DND-41 (cell line): Measurements from ENCODE around the gene MYL3.

Experiments
- EZH2 ChIP-seq: IDR thresholded peaks from 3 replicates; pipeline ENCODE4 v1.6.1; 2012; ENCODE audit warnings: borderline replicate concordance, low read depth, mild to moderate bottlenecking, moderate library complexity, low read length, inconsistent platforms; ENCODE audit not compliant: severe bottlenecking
- TF ChIP-seq, protein P1 (sequence below): IDR thresholded peaks from 2 replicates; pipeline ENCODE4 v1.5.1; 2012; ENCODE audit warnings: borderline replicate concordance, low read length, moderate library complexity, mild to moderate bottlenecking; ENCODE audit not compliant: poor library complexity, severe bottlenecking; ENCODE audit errors: extremely low read depth

DNA sequence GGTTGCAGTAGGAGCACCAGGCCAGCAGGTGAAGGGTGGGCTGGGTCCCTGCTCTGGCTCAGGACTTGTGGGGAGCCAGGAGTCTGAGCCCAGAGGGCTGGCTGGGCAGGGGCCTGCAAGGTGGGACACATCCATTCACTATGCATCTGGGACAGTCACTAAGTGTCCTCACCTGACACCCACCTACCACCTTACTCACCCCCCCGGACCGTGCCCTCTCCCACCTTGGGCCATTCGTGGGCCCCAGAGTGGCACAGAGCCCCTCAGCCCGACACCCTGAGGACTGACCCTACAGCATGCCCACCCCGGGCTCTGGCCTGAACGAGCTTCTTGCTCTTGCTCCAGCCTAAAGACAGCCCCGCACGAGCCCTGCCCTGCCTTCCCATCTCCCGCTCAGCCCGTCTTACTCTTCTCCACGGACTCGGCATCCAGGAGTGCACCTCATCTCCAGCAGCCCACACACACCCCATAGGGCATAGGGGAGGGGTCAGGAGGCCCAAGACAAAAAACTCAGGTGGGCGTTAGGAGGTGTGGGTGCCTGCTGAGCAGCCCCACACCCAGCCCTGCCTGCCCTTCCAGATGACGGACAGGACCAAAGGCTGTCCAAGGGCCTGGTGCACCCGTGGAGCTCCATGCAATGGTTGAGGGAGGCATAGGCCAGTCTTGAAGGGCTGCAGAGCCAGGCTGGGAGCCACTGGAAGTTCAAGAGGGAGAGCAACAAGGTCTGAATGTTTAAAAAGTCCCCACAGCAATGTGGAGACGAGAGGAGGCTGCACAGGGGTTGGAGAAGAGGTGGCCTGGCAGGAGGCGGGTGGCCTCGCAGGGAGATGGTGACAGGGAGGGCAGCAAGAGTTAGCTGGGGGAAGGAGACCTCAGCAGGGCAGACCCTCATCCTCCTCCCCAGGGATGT is 41.3 kb upstream of the MYL3 start:
- TF ChIP-seq, protein P1, sequence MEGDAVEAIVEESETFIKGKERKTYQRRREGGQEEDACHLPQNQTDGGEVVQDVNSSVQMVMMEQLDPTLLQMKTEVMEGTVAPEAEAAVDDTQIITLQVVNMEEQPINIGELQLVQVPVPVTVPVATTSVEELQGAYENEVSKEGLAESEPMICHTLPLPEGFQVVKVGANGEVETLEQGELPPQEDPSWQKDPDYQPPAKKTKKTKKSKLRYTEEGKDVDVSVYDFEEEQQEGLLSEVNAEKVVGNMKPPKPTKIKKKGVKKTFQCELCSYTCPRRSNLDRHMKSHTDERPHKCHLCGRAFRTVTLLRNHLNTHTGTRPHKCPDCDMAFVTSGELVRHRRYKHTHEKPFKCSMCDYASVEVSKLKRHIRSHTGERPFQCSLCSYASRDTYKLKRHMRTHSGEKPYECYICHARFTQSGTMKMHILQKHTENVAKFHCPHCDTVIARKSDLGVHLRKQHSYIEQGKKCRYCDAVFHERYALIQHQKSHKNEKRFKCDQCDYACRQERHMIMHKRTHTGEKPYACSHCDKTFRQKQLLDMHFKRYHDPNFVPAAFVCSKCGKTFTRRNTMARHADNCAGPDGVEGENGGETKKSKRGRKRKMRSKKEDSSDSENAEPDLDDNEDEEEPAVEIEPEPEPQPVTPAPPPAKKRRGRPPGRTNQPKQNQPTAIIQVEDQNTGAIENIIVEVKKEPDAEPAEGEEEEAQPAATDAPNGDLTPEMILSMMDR: no peak
- TF ChIP-seq EZH2: no peak
